Left lung (tissue), 10 donors: Measurements from ENCODE around the gene ACTA2. TPM values are rescaled to one million over a fixed set of nuclear protein-coding genes. Genes with fewer than 3 reads are reported as not detected.

Experiments
- ATAC-seq: fragments of 200-7000 bp; cut with Tn5 transposase; one replicate; pipeline ENCODE4 v1.9.1; 2020; ENCODE audit warnings: moderate library complexity
- DNase-seq, 4 donors: peaks; one replicate each; pipeline ENCODE4 v3.0.0-alpha.2; 2013 to 2020
- H3K27ac ChIP-seq, 2 donors: fragments of 200-600 bp; sonication (generic) in 1 of 2; one replicate each; pipeline versions ENCODE4 v1.5.0 to v1.8.0; 2020 to 2021
- H3K27me3 ChIP-seq, 2 donors: fragments of 200-600 bp; sonication (generic) in 1 of 2; one replicate each; pipeline versions ENCODE4 v1.5.0 to v1.8.0; 2020 to 2021
- H3K36me3 ChIP-seq, 2 donors: fragments of 200-600 bp; sonication (generic) in 1 of 2; one replicate each; pipeline versions ENCODE4 v1.5.0 to v1.8.0; 2020 to 2021
- H3K4me1 ChIP-seq, 2 donors: fragments of 200-600 bp; one replicate each; pipeline ENCODE4 v1.8.0; 2021
- H3K4me3 ChIP-seq, 2 donors: fragments of 200-600 bp; sonication (generic) in 1 of 2; one replicate each; pipeline versions ENCODE4 v1.5.0 to v1.8.0; 2020 to 2021; ENCODE audit warnings: mild to moderate bottlenecking in 1 of 2
- H3K9me3 ChIP-seq, 2 donors: fragments of 200-600 bp; sonication (generic) in 1 of 2; one replicate each; pipeline versions ENCODE4 v1.5.0 to v1.8.0; 2020 to 2021
- CTCF ChIP-seq, 2 donors: fragments of 200-600 bp; sonication (generic) in 1 of 2; IDR thresholded peaks; one replicate each; pipeline versions ENCODE4 v1.5.0 to v1.8.0; 2021; ENCODE audit warnings: antibody characterized with exemption in 2 of 2
- intact Hi-C, 2 donors: fragments of 100-400 bp; cut with DNase I; formaldehyde crosslinking; loops; one replicate each; pipeline versions ENCODE4 v1.11.2 to v1.14.2; 2022
- polyA plus RNA-seq, 6 donors: library from polyadenylated mRNA; unstranded; fragments of 120-200 nt; gene quantifications; one replicate each; pipeline ENCODE4 v1.2.1, GENCODE V29; 2013; ENCODE audit not compliant: insufficient read length in 6 of 6
- total RNA-seq, 2 donors: library from RNA; stranded (reverse); fragmentation: NEBNext Ultra II Directional; extraction: Animal tissue kit (Norgen Biotek cat#: 25700); gene quantifications; one replicate each; pipeline ENCODE4 v1.2.1, GENCODE V29; 2021
- donor health status: DM: no; HTN: yes; CAD: no.
- donor health status: DM: no; HTN: no; CAD: no.

Gene ACTA2
- total and polyA plus RNA-seq, 8 donors = 415 to 612 (median 495) TPM

- ATAC-seq (no peak), DNase-seq (no peak)
- no peaks in the 10 kb centered on the region for H3K36me3 ChIP-seq
- intact Hi-C loops = loop anchor here in 1 of 2 donors (5.0 kb wide), 1 partner anchor 52 kb away; no protein-coding TSS in a partner anchor
- no peak for TF ChIP-seq CTCF (IDR thresholded peaks at IDR 0.05)
- H3K4me1 ChIP-seq = peaks cover 14 to 59% of the 10 kb centered on the region in 2 donors
- H3K9me3 ChIP-seq = no peaks in the 10 kb centered on the region
- peak overlapping the region; percentile 98 to 99 for H3K27ac ChIP-seq
- no peaks in the 10 kb centered on the region for H3K27me3 ChIP-seq
- peak overlapping the region; percentile 79 to 82 for H3K4me3 ChIP-seq
Measured at GRCh38 chr10:88989423-88989822, 36.9 kb upstream of the ACTA2 start.

GRCh38 chr10:88987840-88988239, 35.3 kb upstream of the ACTA2 start:
- Histone ChIP-seq H3K27me3 (no peaks in the 10 kb centered on the region), H3K4me1 (peaks cover 8 to 48% of the 10 kb centered on the region in 2 donors), H3K4me3 (no peak overlapping the region), H3K27ac (peak overlapping the region; percentile 11 to 15), H3K36me3 (no peaks in the 10 kb centered on the region), H3K9me3 (no peaks in the 10 kb centered on the region)
- intact Hi-C loops = loop anchor here in 1 of 2 donors (5.0 kb wide), 1 partner anchor 51 kb away; no protein-coding TSS in a partner anchor
- DNase-seq = no peak
- ATAC-seq = no peak
- TF ChIP-seq CTCF (IDR thresholded peaks at IDR 0.05) = no peak

DNA sequence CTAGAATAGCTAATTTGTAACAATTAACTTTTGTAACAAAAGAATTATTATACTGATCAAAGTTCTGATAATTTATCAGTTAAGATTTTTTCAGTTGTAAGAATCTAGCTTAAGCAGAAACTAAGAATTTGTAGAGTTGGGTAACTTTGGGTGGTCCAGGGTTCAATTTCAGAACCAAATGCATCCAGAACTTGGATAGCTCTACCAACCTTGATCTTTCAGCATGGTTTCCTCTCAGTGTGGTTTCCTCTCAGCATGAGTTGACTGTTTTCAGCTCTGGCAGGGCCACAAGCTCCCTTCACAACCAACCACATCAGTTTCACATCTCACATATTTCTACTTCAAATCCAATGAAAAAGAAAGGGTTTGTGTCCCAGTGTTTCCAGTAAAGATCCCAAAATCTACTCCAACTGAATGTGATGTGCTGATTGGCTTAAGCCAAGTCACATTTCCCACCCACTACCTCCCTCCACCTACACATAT, 34.7 kb upstream of the ACTA2 start:
- Histone ChIP-seq H3K4me3 (no peak overlapping the region), H3K9me3 (no peaks in the 10 kb centered on the region), H3K27ac (peak overlapping the region; percentile 11 to 15), H3K27me3 (no peaks in the 10 kb centered on the region), H3K36me3 (no peaks in the 10 kb centered on the region), H3K4me1 (peaks cover 8 to 42% of the 10 kb centered on the region in 2 donors)
- intact Hi-C loops = loop anchor here in 1 of 2 donors (5.0 kb wide), 1 partner anchor 50 kb away; no protein-coding TSS in a partner anchor
- ATAC-seq = no peak
- TF ChIP-seq CTCF (IDR thresholded peaks at IDR 0.05) = no peak
- no peak for DNase-seq

- intact Hi-C loops = loop anchor here in 1 of 2 donors (5.0 kb wide), 1 partner anchor 49 kb away; no protein-coding TSS in a partner anchor
- Histone ChIP-seq H3K9me3 (no peaks in the 10 kb centered on the region), H3K27ac (peak overlapping the region; percentile 11 to 35), H3K27me3 (no peaks in the 10 kb centered on the region), H3K36me3 (no peaks in the 10 kb centered on the region), H3K4me3 (no peak overlapping the region), H3K4me1 (peaks cover 10 to 39% of the 10 kb centered on the region in 2 donors)
- no peak for ATAC-seq
- TF ChIP-seq CTCF (IDR thresholded peaks at IDR 0.05) = peak; percentile 56 to 72
- DNase-seq = peak in 1 of 4 donors; percentile 62
Measured at GRCh38 chr10:88986549-88987242, 34.1 kb upstream of the ACTA2 start.

DNA sequence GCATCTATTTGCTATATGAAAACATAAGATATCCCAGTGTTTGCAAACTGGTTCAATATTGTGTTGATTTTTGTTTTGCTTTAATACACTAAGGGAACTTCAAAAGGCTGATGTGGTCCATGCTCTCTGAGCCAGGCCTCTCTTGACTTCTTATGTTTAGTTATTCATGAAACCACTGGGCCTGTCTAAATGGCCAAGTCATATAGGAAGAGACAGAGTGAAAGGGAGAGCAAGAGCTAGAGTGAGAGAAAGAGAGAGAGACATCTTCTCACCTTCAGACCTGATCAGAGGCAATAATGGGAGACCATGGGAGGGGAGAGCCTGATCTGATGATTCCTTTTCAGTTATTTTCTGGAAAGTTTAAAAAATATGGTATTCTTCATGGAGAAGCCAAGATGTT, 32.0 kb upstream of the ACTA2 start:
- Histone ChIP-seq H3K4me1 (peaks cover 16 to 32% of the 10 kb centered on the region in 2 donors), H3K4me3 (no peak overlapping the region), H3K9me3 (no peaks in the 10 kb centered on the region), H3K27me3 (no peaks in the 10 kb centered on the region), H3K36me3 (no peaks in the 10 kb centered on the region), H3K27ac (peak overlapping the region in 1 of 2 donors; percentile 10)
- DNase-seq (no peak), ATAC-seq (no peak)
- intact Hi-C loops = no loop called here
- no peak for TF ChIP-seq CTCF (IDR thresholded peaks at IDR 0.05)
